ENCODE results near the gene MTAP.
A peak's percentile ranks its signal among the peaks of the same experiment; 100 is the strongest.

The MTAP gene

GRCh38 chr9:21825637-21826036 lies 23.2 kb downstream of the MTAP start:
- no peaks in the 10 kb centered on the region for H3K9me3 ChIP-seq (ENCODE audit: control insufficient read depth, low read length)
- no peak overlapping the region for H2BK5ac ChIP-seq (ENCODE audit: low read depth, low read length, poor library complexity, severe bottlenecking)
- H3K4me1 ChIP-seq (ENCODE audit: control insufficient read depth, insufficient read depth, low read depth, low read length) = no peaks in the 10 kb centered on the region
- H3K36me3 ChIP-seq (ENCODE audit: control insufficient read depth in 1 of 2, insufficient read depth in 2 of 2, low read depth in 1 of 2, low read length in 2 of 2) = peaks cover 21 to 60% of the 10 kb centered on the region in 2 experiments
- no peak overlapping the region for H2BK12ac ChIP-seq (ENCODE audit: low read length in 2 of 2)
- H3K18ac ChIP-seq (ENCODE audit: low read depth in 1 of 2, low read length in 2 of 2) = no peak overlapping the region
- no peak overlapping the region for H3K27ac ChIP-seq (ENCODE audit: low read length, poor library complexity, severe bottlenecking)
- WGBS = 100% methylated on average over 1 of the region's 2 CpGs
- H3K27me3 ChIP-seq (ENCODE audit: control insufficient read depth in 1 of 2, insufficient read depth in 1 of 2, low read length in 2 of 2) = no peaks in the 10 kb centered on the region
- DNase-seq = no peak
- H3K23ac ChIP-seq (ENCODE audit: low read length in 2 of 2) = no peak overlapping the region
- no peak overlapping the region for H2AK5ac ChIP-seq (ENCODE audit: low read length, severe bottlenecking)
- no peak overlapping the region for H3K9ac ChIP-seq (ENCODE audit: low read length)
- no peak overlapping the region for H2BK15ac ChIP-seq (ENCODE audit: low read depth, poor library complexity, severe bottlenecking)
- H3K4me3 ChIP-seq (ENCODE audit: insufficient read depth in 1 of 2, low read depth in 1 of 2, low read length in 2 of 2) = no peak overlapping the region
- no peak overlapping the region for H2BK120ac ChIP-seq (ENCODE audit: low read depth, low read length)
- H3K14ac ChIP-seq (ENCODE audit: low read length in 2 of 2) = no peak overlapping the region
- H3K4ac ChIP-seq (ENCODE audit: low read depth in 1 of 2, low read length in 2 of 2) = no peak overlapping the region
- H2AFZ ChIP-seq (ENCODE audit: low read depth, low read length) = no peak overlapping the region
- peaks cover 24% of the 10 kb centered on the region for H3K79me1 ChIP-seq (replicated peaks; ENCODE audit: low read length, poor library complexity, severe bottlenecking)
- no peak overlapping the region for H4K8ac ChIP-seq (ENCODE audit: low read length)
- H3K4me2 ChIP-seq (ENCODE audit: low read length, poor library complexity, severe bottlenecking) = no peak overlapping the region
- H4K91ac ChIP-seq (ENCODE audit: low read length) = no peak overlapping the region

DNA sequence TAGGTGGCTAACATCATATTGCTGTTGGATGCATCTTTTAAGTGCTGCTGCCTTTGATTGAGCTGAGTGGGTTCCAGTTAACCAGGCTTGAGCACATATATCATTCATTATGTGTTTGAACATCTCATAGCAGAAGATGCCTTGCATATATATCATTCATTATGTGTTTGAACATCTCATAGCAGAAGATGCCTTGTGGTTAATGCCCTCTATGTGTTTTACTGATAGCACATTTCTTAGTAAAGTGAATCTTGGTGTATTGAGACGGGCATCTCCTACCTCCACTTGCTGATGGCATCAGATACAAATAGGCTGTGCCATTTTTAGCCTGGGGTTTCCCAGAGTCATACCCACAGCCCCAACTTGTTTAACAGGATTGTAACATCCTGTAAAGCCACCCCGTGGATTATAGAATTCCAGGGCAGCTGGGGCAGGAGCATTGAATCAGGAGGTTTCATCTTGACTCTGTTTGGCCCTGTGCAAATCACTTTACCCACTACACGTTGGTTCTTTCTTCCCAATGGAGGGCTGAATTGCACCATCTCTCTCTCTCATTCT lies 26.5 kb downstream of the MTAP start:
- Histone ChIP-seq H3K36me3 (ENCODE audit: control insufficient read depth in 1 of 2, insufficient read depth in 2 of 2, low read depth in 1 of 2, low read length in 2 of 2) (peaks cover 24 to 80% of the 10 kb centered on the region in 2 experiments), H3K9ac (ENCODE audit: low read length) (no peak overlapping the region), H4K8ac (ENCODE audit: low read length) (no peak overlapping the region), H2BK15ac (ENCODE audit: low read depth, poor library complexity, severe bottlenecking) (no peak overlapping the region), H2BK120ac (ENCODE audit: low read depth, low read length) (no peak overlapping the region), H3K14ac (ENCODE audit: low read length in 2 of 2) (no peak overlapping the region), H2BK5ac (ENCODE audit: low read depth, low read length, poor library complexity, severe bottlenecking) (no peak overlapping the region), H4K91ac (ENCODE audit: low read length) (no peak overlapping the region), H3K23ac (ENCODE audit: low read length in 2 of 2) (no peak overlapping the region), H2BK12ac (ENCODE audit: low read length in 2 of 2) (no peak overlapping the region), H2AK5ac (ENCODE audit: low read length, severe bottlenecking) (no peak overlapping the region), H3K4me1 (ENCODE audit: control insufficient read depth, insufficient read depth, low read depth, low read length) (no peaks in the 10 kb centered on the region), H3K18ac (ENCODE audit: low read depth in 1 of 2, low read length in 2 of 2) (no peak overlapping the region), H2AFZ (ENCODE audit: low read depth, low read length) (no peak overlapping the region), H3K9me3 (ENCODE audit: control insufficient read depth, low read length) (no peaks in the 10 kb centered on the region), H3K79me1 (replicated peaks; ENCODE audit: low read length, poor library complexity, severe bottlenecking) (peaks cover 35% of the 10 kb centered on the region), H3K27ac (ENCODE audit: low read length, poor library complexity, severe bottlenecking) (no peak overlapping the region), H3K4me3 (ENCODE audit: insufficient read depth in 1 of 2, low read depth in 1 of 2, low read length in 2 of 2) (no peak overlapping the region), H3K4ac (ENCODE audit: low read depth in 1 of 2, low read length in 2 of 2) (no peak overlapping the region), H3K27me3 (ENCODE audit: control insufficient read depth in 1 of 2, insufficient read depth in 1 of 2, low read length in 2 of 2) (no peaks in the 10 kb centered on the region), H3K4me2 (ENCODE audit: low read length, poor library complexity, severe bottlenecking) (no peak overlapping the region)
- WGBS = 100% methylated on average over 3 of the region's 3 CpGs
- no peak for DNase-seq

- Histone ChIP-seq H3K4me1 (ENCODE audit: control insufficient read depth, insufficient read depth, low read depth, low read length) (no peaks in the 10 kb centered on the region), H3K9ac (ENCODE audit: low read length) (peak overlapping the region; percentile 83), H3K27me3 (ENCODE audit: control insufficient read depth in 1 of 2, insufficient read depth in 1 of 2, low read length in 2 of 2) (no peaks in the 10 kb centered on the region), H2AFZ (ENCODE audit: low read depth, low read length) (no peak overlapping the region), H3K4me3 (ENCODE audit: insufficient read depth in 1 of 2, low read depth in 1 of 2, low read length in 2 of 2) (no peak overlapping the region), H2BK5ac (ENCODE audit: low read depth, low read length, poor library complexity, severe bottlenecking) (no peak overlapping the region), H3K4me2 (ENCODE audit: low read length, poor library complexity, severe bottlenecking) (no peak overlapping the region), H2BK15ac (ENCODE audit: low read depth, poor library complexity, severe bottlenecking) (no peak overlapping the region), H3K4ac (ENCODE audit: low read depth in 1 of 2, low read length in 2 of 2) (no peak overlapping the region), H3K27ac (ENCODE audit: low read length, poor library complexity, severe bottlenecking) (no peak overlapping the region), H4K91ac (ENCODE audit: low read length) (no peak overlapping the region), H3K79me1 (replicated peaks; ENCODE audit: low read length, poor library complexity, severe bottlenecking) (peaks cover 29% of the 10 kb centered on the region), H2AK5ac (ENCODE audit: low read length, severe bottlenecking) (no peak overlapping the region), H3K14ac (ENCODE audit: low read length in 2 of 2) (no peak overlapping the region), H3K9me3 (ENCODE audit: control insufficient read depth, low read length) (no peaks in the 10 kb centered on the region), H3K18ac (ENCODE audit: low read depth in 1 of 2, low read length in 2 of 2) (peak overlapping the region in 1 of 2 experiments; percentile 56), H3K23ac (ENCODE audit: low read length in 2 of 2) (no peak overlapping the region), H2BK120ac (ENCODE audit: low read depth, low read length) (no peak overlapping the region), H3K36me3 (ENCODE audit: control insufficient read depth in 1 of 2, insufficient read depth in 2 of 2, low read depth in 1 of 2, low read length in 2 of 2) (peaks cover 20 to 84% of the 10 kb centered on the region in 2 experiments), H2BK12ac (ENCODE audit: low read length in 2 of 2) (no peak overlapping the region), H4K8ac (ENCODE audit: low read length) (no peak overlapping the region)
- WGBS = 100% methylated on average over 1 of the region's 3 CpGs
- no peak for DNase-seq
These were observed 28.2 kb downstream of the MTAP start for GRCh38 chr9:21830589-21830988.

DNA sequence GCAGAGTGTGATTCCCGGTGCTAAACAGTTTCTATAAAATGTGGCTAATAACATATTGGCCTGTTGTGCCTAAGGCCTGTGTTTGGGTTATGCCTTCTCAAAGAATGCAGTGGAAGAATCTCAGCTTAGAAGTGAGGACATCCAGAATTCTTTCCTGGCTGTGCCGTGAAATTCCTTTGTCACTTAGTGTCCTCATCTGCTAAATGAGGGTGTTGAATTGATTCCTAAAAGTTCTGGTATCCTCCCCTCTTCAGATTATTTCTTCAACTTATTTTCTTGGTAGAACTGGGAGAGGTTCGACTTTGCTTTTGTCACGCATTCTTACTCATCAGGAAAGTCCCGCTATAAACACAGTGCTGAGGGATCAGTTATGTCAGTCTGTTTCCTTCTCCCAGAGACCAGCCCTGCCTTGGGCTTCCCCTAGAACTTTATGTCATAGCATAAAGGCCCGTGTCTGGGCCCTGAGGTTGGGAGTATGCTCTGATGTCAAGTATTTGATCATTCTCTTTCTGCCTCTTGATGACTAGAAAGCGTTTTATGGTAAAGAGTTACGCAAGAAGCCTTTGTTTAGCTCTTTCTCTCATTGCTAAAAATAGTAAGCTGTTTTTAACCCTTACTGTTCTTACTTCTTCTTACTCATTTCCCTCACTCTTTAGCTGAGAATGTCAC lies 29.5 kb downstream of the MTAP start:
- Histone ChIP-seq H2AK5ac (ENCODE audit: low read length, severe bottlenecking) (no peak overlapping the region), H3K4me3 (ENCODE audit: insufficient read depth in 1 of 2, low read depth in 1 of 2, low read length in 2 of 2) (no peak overlapping the region), H3K27me3 (ENCODE audit: control insufficient read depth in 1 of 2, insufficient read depth in 1 of 2, low read length in 2 of 2) (no peaks in the 10 kb centered on the region), H3K4ac (ENCODE audit: low read depth in 1 of 2, low read length in 2 of 2) (no peak overlapping the region), H2AFZ (ENCODE audit: low read depth, low read length) (no peak overlapping the region), H3K36me3 (ENCODE audit: control insufficient read depth in 1 of 2, insufficient read depth in 2 of 2, low read depth in 1 of 2, low read length in 2 of 2) (peaks cover 15 to 71% of the 10 kb centered on the region in 2 experiments), H4K91ac (ENCODE audit: low read length) (no peak overlapping the region), H2BK120ac (ENCODE audit: low read depth, low read length) (no peak overlapping the region), H3K18ac (ENCODE audit: low read depth in 1 of 2, low read length in 2 of 2) (no peak overlapping the region), H3K23ac (ENCODE audit: low read length in 2 of 2) (no peak overlapping the region), H3K14ac (ENCODE audit: low read length in 2 of 2) (no peak overlapping the region), H2BK12ac (ENCODE audit: low read length in 2 of 2) (no peak overlapping the region), H4K8ac (ENCODE audit: low read length) (no peak overlapping the region), H3K79me1 (replicated peaks; ENCODE audit: low read length, poor library complexity, severe bottlenecking) (peaks cover 22% of the 10 kb centered on the region), H2BK15ac (ENCODE audit: low read depth, poor library complexity, severe bottlenecking) (no peak overlapping the region), H2BK5ac (ENCODE audit: low read depth, low read length, poor library complexity, severe bottlenecking) (no peak overlapping the region), H3K4me1 (ENCODE audit: control insufficient read depth, insufficient read depth, low read depth, low read length) (peaks cover 5% of the 10 kb centered on the region), H3K9ac (ENCODE audit: low read length) (peak overlapping the region; percentile 83), H3K27ac (ENCODE audit: low read length, poor library complexity, severe bottlenecking) (peak overlapping the region; percentile 9), H3K9me3 (ENCODE audit: control insufficient read depth, low read length) (no peaks in the 10 kb centered on the region), H3K4me2 (ENCODE audit: low read length, poor library complexity, severe bottlenecking) (no peak overlapping the region)
- DNase-seq = peak; percentile 100
- 42% methylated on average over 7 of the region's 8 CpGs for WGBS

Measured in mesenchymal stem cell (in vitro differentiated cells and primary cell).